GM19351 (cell line): ENCODE results near the gene PCDHGA8.
"Not testable (repeated sequence)": the region's sequence is repeated elsewhere in the genome, so short reads cannot be mapped to it uniquely, and the experiment has no call there.

Source experiments
- ATAC-seq: cut with Tn5 transposase; IDR thresholded peaks from one replicate; pipeline ENCODE4 v1.9.1; 2021; ENCODE audit warnings: mild to moderate bottlenecking, moderate library complexity; ENCODE audit not compliant: unreplicated experiment

PCDHGA8 gene

DNA sequence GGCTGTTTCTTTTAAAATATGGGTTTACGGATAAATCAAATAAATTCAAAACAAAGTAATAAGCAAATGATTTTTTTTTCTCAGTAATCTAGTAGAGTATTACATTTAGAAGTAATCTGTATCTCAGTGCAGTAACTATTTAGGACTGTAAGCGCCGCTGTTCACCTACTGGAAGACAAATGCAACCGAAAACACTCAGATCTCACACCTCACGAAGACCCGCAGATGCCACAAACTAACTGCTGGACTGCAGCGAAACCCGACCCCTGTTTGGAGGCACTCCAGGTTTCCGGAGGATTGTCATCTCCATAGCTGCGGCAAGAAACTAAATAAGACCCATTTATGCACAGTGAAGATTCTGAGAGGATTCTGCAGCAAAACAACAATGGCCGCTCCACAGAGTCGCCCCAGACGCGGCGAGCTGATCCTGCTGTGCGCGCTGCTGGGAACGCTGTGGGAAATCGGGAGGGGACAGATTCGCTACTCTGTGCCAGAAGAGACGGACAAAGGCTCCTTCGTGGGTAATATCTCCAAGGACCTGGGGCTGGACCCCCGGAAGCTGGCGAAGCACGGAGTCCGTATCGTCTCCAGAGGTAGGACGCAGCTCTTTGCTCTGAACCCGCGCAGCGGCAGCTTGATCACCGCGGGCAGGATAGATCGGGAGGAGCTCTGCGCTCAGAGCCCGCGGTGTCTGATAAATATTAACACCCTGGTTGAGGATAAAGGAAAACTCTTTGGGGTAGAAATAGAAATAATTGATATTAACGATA, at the start of gene PCDHGA8:
TSS of gene PCDHGA8 (plus strand) at position 205 of the 770 bp plus-strand sequence. CDS start at position 386, 181 bp downstream.
- ATAC-seq = no peak

DNA sequence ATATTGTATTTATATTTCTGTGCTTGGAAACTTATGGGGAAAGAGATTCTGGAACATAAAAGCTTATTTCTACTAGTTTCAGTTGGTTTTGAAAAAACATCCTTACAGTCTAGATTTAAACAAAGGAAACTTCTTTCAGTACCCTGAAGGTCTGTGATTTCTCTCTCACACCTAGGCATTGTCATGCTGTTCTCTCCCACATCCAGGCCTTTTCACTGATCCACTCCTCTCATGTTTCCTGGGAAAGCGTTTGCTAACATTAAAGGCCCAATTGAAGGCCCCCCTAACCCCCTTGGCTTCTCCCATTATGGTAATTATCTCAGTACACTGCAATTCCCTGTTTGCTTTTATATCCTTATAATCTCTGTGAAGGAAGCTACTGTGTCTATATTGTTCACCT, 49.7 kb upstream of the PCDHGA8 start:
- no peak for ATAC-seq

DNA sequence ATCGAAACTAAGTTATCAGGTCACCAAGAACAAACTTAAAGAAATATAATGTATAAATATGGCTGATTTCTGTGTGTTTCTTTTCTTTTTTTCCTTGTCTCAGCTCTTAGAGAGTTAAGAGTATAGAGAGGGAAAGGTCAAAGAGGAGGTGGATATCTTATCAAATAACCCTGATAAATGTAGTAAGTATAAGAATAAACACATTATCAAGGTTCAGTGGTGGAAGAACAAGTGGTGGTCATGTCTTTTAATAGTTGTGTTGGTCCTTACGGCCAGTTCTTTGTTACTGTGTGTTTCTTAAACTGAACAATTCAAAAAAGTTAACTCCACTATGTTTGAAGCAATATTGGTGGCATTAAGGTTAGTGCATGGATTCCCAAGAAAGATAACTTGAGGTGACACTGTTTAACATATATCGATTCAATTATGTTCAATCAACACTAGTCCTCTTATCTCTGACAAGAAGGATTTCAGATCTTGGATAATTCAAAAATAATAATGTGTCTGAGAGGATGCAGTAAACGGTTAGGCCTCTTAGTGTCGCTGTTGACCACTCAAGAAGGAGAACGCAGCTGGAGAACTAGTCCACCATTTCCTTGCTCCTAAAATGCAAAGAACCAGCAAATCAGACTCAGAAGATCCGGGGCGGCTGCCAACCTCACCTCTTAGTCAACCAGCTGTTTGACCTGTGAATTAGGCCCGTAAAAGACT, 49.0 kb upstream of the PCDHGA8 start, which contains the start of gene PCDHGA3:
TSS of gene PCDHGA3 (plus strand) at position 588 of the 711 bp plus-strand sequence. CDS start 205 bp downstream, outside the sequence.
- ATAC-seq = no peak

DNA sequence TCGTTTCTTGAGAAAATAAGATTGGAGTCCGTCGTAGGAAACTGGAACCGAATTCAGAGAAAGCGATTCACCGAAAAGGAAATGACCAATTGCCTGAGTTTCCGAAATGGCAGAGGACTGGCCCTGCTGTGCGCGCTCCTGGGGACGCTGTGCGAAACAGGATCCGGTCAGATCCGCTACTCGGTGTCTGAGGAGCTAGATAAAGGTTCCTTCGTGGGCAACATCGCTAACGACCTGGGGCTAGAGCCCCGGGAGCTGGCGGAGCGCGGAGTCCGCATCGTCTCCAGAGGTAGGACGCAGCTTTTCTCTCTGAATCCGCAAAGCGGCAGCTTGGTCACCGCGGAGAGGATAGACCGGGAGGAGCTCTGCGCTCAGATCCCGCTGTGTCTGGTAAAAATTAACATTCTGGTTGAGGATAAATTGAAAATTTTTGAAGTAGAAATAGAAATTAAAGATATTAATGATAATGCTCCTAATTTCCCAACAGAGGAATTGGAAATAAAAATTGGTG, 48.4 kb upstream of the PCDHGA8 start:
- ATAC-seq = no peak

DNA sequence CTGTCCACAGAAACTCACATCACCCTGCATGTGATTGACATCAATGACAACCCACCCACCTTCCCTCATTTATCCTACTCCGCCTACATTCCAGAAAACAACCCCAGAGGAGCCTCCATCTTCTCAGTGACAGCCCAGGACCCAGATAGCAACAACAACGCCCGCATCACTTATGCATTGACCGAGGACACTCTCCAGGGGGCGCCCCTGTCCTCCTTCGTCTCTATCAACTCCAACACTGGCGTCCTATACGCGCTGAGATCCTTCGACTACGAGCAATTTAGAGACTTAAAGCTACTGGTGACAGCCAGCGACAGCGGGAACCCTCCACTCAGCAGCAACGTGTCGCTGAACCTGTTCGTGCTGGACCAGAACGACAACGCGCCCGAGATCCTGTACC, 47.1 kb upstream of the PCDHGA8 start:
- ATAC-seq = no peak

DNA sequence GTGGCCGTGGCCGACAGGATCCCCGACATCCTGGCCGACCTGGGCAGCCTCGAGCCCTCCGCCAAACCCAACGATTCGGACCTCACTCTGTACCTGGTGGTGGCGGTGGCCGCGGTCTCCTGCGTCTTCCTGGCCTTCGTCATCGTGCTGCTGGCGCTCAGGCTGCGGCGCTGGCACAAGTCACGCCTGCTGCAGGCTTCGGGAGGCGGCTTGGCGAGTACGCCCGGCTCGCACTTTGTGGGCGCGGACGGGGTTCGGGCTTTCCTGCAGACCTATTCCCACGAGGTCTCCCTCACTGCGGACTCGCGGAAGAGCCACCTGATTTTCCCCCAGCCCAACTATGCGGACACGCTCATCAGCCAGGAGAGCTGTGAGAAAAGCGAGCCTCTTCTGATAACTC, 46.4 kb upstream of the PCDHGA8 start:
- ATAC-seq = not testable (repeated sequence)

DNA sequence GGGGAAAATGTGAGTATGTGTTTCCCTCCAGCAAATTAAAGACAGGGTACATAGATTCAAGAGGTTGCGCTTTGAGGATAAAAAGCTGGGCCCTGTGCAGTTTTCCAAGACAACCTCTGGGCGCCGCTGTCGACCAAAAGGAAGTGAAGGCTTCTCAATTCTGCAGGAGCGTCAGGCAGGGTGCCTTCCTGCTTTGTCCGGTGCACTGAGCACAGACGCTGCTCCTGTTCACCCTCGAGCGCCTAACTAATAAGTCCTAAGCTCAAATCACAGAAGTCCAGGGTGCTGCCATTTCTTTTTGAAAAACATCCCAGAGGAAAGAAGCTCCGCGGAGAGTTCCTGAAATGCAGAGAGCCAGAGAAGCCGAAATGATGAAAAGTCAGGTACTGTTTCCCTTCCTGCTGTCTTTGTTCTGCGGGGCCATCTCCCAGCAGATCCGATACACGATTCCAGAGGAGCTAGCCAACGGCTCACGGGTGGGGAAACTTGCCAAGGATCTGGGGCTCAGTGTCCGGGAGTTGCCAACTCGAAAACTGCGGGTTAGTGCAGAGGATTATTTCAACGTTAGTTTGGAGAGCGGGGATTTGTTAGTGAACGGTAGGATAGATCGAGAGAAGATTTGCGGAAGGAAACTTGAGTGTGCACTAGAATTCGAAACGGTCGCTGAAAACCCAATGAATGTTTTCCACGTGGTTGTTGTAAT, 42.4 kb upstream of the PCDHGA8 start, which contains the start of gene PCDHGB1:
TSS of gene PCDHGB1 (plus strand) at position 183 of the 703 bp plus-strand sequence. CDS start at position 345, 162 bp downstream.
- peak; percentile 73 for ATAC-seq

DNA sequence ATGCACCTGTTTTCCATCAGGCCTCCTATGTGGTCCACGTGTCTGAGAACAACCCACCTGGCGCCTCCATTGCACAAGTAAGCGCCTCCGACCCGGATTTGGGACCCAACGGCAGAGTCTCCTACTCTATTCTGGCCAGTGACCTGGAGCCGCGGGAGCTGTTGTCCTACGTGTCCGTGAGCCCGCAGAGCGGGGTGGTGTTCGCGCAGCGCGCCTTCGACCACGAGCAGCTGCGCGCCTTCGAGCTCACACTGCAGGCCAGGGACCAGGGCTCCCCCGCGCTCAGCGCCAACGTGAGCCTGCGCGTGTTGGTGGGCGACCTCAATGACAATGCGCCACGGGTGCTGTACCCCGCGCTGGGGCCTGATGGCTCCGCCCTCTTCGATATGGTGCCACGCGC, 40.8 kb upstream of the PCDHGA8 start:
- ATAC-seq = no peak

DNA sequence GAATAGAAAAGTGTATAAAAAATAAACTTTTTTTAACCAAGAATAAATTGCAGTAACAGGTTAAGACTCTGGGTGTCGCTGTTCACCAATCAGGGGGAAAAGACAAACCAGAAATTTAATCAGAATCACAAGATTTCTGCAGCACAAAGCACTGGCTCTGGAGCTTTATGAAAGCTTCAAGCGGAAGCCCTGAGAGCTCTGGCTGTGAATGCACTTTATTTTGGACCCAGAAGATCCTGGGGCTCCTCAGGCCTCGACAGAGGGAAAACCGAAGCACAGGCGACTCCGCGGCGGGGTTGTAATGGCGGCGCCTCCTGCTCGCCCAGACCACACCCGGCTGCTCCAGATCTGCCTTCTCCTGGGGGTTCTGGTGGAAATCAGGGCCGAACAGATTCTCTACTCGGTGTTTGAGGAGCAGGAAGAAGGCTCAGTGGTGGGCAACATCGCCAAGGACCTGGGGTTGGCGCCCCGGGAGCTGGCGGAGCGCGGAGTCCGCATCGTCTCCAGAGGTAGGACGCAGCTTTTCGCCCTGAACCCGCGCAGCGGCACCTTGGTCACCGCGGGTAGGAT, 37.4 kb upstream of the PCDHGA8 start, which contains the start of gene PCDHGA4:
TSS of gene PCDHGA4 (plus strand) at position 122 of the 570 bp plus-strand sequence. CDS start at position 209, 87 bp downstream.
- ATAC-seq = no peak

DNA sequence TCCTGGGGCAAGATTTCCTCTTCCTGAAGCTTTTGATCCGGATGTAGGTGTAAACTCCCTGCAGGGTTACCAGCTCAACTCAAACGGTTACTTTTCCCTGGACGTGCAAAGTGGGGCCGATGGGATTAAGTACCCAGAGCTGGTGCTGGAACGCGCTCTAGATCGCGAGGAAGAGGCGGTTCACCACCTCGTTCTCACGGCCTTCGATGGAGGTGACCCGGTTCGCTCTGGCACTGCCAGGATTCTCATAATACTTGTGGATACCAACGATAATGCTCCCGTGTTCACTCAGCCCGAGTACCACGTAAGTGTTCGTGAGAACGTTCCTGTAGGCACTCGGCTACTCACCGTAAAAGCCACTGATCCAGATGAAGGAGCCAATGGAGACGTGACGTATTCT, 36.8 kb upstream of the PCDHGA8 start:
- ATAC-seq = no peak

DNA sequence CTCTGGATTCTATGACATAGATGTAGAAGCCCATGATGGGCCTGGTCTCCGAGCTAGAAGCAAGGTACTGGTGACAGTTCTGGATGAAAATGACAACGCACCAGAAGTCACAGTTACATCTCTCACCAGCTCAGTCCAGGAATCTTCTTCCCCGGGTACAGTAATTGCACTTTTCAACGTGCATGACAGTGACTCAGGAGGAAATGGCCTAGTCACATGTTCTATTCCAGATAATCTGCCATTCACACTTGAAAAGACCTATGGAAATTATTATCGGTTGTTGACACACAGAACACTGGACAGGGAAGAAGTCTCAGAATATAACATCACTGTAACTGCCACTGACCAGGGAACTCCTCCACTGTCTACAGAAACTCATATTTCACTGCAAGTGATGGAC, 36.3 kb upstream of the PCDHGA8 start:
- no peak for ATAC-seq

DNA sequence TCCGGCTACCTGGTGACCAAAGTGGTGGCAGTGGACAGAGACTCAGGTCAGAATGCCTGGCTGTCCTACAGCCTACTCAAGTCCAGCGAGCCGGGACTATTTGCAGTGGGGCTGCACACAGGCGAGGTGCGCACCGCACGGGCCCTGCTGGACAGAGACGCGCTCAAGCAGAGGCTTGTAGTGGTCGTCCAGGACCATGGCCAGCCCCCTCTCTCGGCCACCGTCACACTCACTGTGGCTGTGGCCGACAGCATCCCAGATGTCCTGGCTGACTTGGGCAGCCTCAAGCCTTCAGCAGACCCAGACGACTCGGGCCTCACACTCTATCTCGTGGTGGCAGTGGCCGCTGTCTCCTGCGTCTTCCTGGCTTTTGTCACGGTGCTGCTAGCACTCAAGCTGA, 35.5 kb upstream of the PCDHGA8 start:
- ATAC-seq = no peak

DNA sequence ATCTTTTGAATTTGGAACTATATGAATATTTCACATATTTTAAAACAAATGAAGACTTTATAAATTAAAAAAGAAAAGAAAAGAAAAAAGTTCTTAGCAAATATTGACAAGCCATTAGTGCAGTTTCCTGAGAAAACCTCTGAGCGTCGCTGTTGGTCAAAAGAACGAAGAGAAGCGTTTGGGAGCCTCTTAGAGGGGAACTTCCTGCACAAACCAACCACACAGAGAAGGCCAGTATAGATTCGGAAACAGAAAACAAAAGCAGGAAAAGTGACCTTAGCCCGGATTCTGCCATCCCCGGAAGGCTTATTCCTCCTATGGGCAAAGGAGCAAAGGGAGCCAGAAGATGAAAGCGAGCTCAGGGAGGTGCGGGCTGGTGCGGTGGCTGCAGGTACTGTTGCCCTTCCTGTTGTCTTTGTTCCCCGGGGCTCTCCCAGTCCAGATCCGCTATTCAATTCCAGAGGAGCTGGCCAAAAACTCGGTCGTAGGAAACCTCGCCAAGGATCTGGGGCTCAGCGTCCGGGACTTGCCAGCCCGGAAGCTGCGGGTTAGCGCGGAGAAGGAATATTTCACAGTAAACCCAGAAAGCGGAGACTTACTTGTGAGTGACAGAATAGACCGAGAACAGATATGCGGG, 32.5 kb upstream of the PCDHGA8 start, which contains the start of gene PCDHGB2:
TSS of gene PCDHGB2 (plus strand) at position 205 of the 637 bp plus-strand sequence. CDS start at position 347, 142 bp downstream.
- peak; percentile 81 for ATAC-seq

DNA sequence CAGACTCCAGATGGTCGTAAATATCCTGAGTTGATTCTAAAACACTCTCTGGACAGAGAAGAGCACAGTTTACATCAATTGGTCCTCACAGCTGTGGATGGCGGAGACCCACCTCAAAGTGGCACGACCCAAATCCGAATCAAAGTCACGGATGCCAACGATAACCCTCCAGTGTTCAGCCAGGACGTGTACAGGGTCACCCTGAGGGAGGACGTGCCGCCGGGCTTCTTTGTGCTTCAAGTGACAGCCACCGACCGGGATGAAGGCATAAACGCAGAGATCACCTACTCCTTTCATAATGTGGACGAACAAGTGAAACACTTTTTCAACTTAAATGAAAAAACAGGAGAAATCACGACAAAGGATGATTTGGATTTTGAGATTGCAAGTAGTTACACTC, 31.7 kb upstream of the PCDHGA8 start:
- ATAC-seq = no peak

DNA sequence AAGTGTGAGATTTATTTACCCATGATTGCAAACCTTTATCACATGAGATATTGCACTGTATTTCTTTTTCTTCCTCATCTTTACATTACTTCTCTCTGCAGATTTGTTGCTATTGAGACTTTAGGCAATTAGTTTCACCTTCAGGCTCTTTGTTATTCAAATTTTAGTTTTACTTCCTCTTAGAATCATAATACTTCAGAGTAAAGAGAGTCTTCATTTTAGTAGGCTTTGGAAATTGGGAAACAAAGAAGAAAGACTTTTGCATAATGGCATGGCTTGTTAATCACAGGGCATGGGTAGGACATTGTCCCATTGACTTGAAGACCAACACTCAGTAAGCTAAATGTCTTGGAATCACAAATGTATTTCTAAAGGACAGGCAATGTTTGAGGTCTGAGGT, 29.7 kb upstream of the PCDHGA8 start:
- no peak for ATAC-seq

DNA sequence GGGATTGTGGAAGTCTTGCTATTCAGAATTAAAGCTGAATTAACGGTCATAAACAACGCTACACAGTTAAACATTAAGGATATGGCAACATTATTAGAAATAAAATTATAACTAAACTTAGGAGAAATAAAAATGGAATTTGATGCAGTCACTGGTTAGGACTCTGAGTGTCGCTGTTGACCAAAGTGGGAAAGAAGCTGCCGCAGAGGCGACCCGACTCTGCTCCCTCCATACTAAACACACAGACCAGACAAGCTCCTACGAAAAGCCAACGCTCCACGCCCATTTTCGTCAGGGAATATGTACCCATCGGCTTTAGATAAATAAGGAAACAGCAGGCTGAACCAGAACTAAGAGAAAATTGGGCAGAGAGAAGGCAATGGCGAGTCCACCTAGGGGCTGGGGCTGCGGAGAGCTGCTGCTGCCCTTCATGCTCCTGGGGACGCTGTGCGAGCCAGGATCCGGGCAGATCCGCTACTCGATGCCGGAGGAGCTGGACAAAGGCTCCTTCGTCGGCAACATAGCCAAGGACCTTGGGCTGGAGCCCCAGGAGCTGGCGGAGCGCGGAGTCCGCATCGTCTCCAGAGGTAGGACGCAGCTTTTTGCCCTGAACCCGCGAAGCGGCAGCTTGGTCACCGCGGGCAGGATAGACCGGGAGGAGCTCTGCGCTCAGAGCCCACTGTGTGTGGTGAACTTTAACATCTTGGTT, 28.3 kb upstream of the PCDHGA8 start, which contains the start of gene PCDHGA5:
TSS of gene PCDHGA5 (plus strand) at position 211 of the 709 bp plus-strand sequence. CDS start at position 380, 169 bp downstream.
- no peak for ATAC-seq

DNA sequence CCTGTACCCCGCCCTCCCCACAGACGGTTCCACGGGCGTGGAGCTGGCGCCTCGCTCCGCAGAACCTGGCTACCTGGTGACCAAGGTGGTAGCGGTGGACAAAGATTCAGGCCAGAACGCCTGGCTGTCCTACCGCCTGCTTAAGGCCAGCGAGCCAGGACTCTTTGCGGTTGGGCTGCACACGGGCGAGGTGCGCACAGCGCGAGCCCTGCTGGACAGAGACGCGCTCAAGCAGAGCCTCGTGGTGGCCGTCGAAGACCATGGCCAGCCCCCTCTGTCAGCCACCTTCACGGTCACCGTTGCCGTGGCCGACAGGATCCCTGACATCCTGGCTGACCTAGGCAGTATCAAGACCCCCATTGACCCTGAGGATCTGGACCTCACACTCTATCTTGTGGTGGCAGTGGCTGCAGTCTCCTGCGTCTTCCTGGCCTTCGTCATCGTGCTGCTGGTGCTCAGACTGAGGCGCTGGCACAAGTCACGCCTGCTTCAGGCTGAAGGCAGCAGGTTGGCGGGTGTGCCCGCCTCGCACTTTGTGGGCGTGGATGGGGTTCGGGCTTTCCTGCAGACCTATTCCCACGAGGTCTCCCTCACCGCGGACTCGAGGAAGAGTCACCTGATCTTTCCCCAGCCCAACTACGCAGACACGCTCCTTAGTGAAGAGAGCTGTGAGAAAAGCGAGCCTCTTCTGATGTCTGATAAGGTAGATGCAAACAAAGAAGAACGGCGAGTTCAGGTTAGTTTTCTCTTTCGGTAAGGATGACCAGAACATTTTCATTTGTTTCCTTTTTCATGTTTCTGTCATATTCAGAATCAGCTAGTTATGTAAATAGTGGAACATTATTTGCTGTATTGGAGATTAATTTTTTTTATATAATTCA, 26.2 kb upstream of the PCDHGA8 start:
- ATAC-seq = no peak
